GM19468 (cell line): ENCODE data around the gene RFX3.

Experiments used
- ATAC-seq: cut with Tn5 transposase; IDR thresholded peaks from one replicate; pipeline ENCODE4 v1.9.1; 2021; ENCODE audit warnings: mild to moderate bottlenecking, moderate library complexity, moderate number of reproducible peaks; ENCODE audit not compliant: unreplicated experiment; ENCODE audit errors: extremely low read depth

The RFX3 gene

GRCh38 chr9:3177936-3178335 lies 347.9 kb downstream of the RFX3 start:
- ATAC-seq: no peak

- ATAC-seq: no peak
These were observed 348.5 kb downstream of the RFX3 start for GRCh38 chr9:3177146-3177761.

GRCh38 chr9:3173374-3173773 lies 352.4 kb downstream of the RFX3 start:
- ATAC-seq: no peak

- ATAC-seq: no peak
These were observed 355.0 kb downstream of the RFX3 start for GRCh38 chr9:3170819-3171218.
